IMR-90 (cell line): ENCODE measurements around the gene PARP16. TPM values are rescaled to one million over a fixed set of nuclear protein-coding genes. Genes with fewer than 3 reads are reported as not detected.

Experiments
- ATAC-seq: fragments of 200-7000 bp; cut with Tn5 transposase; 2 replicates; pipeline ENCODE4 v1.9.1; 2020; ENCODE audit warnings: low read depth, mild to moderate bottlenecking, moderate library complexity
- BruUV-seq: library from RNA; stranded (reverse); fragments of 400-500 nt; replicated peaks from 2 replicates; lab custom pipeline; 2021; lab: Mats Ljungman, UMichigan
- CTCF ChIA-PET: fragments of 300-600 bp; formaldehyde crosslinking; extraction: SDS; loops from one replicate; lab custom pipeline; 2021; ENCODE audit warnings: antibody characterized with exemption; lab: Yijun Ruan, JAX
- POLR2A ChIA-PET: fragments of 300-600 bp; sonication (Branson Sonifier 250); formaldehyde crosslinking; loops from one replicate; lab custom pipeline; 2022; ENCODE audit warnings: antibody characterized with exemption; ENCODE audit not compliant: unreplicated experiment; lab: Charles Lee
- DNase-seq: peaks from one replicate; pipeline ENCODE4 v3.0.0; 2013
- H2AFZ ChIP-seq: replicated peaks from 2 replicates; pipeline ENCODE3; 2013; ENCODE audit warnings: low read length, mild to moderate bottlenecking; ENCODE audit not compliant: poor library complexity
- H2AK5ac ChIP-seq: 2 replicates; pipeline ENCODE4 v1.6.1; 2013; ENCODE audit warnings: low read depth, low read length, inconsistent platforms
- H2AK9ac ChIP-seq: replicated peaks from 2 replicates; pipeline ENCODE3; 2013; ENCODE audit warnings: mild to moderate bottlenecking, low read depth, low read length, moderate library complexity; ENCODE audit not compliant: poor library complexity
- H2BK120ac ChIP-seq: 2 replicates; pipeline ENCODE4 v1.6.1; 2013; ENCODE audit warnings: low read depth, low read length, inconsistent platforms
- H2BK15ac ChIP-seq: 3 replicates; pipeline ENCODE4 v1.6.1; 2013; ENCODE audit warnings: low read depth, low read length, inconsistent platforms
- H2BK20ac ChIP-seq: 2 replicates; pipeline ENCODE4 v1.6.1; 2013; ENCODE audit warnings: low read depth, mild to moderate bottlenecking, inconsistent platforms, low read length, moderate library complexity
- H2BK5ac ChIP-seq: 2 replicates; pipeline ENCODE4 v1.6.1; 2013; ENCODE audit warnings: mild to moderate bottlenecking, low read depth, low read length, inconsistent platforms; ENCODE audit not compliant: poor library complexity, severe bottlenecking
- H3K14ac ChIP-seq: replicated peaks from 2 replicates; pipeline ENCODE4 v1.6.1; 2013; ENCODE audit warnings: low read depth, low read length, inconsistent platforms
- H3K18ac ChIP-seq: 2 replicates; pipeline ENCODE4 v1.6.1; 2013; ENCODE audit warnings: low read depth, low read length, control low read depth
- H3K23ac ChIP-seq: 2 replicates; pipeline ENCODE4 v1.6.1; 2013; ENCODE audit warnings: low read depth, low read length, inconsistent platforms
- H3K27ac ChIP-seq: 2 replicates; pipeline ENCODE4 v1.5.1; 2013; ENCODE audit warnings: mild to moderate bottlenecking, control low read depth, low read length; ENCODE audit not compliant: insufficient read depth
- H3K27me3 ChIP-seq: 2 replicates; pipeline ENCODE4 v1.6.1; 2013; ENCODE audit warnings: low read length; ENCODE audit not compliant: control insufficient read depth, insufficient read depth
- H3K36me3 ChIP-seq: 2 replicates; pipeline ENCODE4 v1.6.1; 2013; ENCODE audit warnings: low read length, mixed read lengths; ENCODE audit not compliant: control insufficient read depth, insufficient read depth
- H3K4ac ChIP-seq: 2 replicates; pipeline ENCODE4 v1.6.1; 2013; ENCODE audit warnings: low read depth, low read length, inconsistent platforms
- H3K4me1 ChIP-seq: 2 replicates; pipeline ENCODE4 v1.6.1; 2013; ENCODE audit warnings: low read length, mixed read lengths; ENCODE audit not compliant: control insufficient read depth, insufficient read depth
- H3K4me2 ChIP-seq: 2 replicates; pipeline ENCODE4 v1.6.1; 2013; ENCODE audit warnings: low read depth, mild to moderate bottlenecking, control low read depth, low read length, moderate library complexity
- H3K4me3 ChIP-seq: 2 replicates; pipeline ENCODE4 v1.5.1; 2013; ENCODE audit warnings: low read depth, mild to moderate bottlenecking, control low read depth, low read length, moderate library complexity; ENCODE audit not compliant: insufficient read depth
- H3K56ac ChIP-seq: 2 replicates; pipeline ENCODE4 v1.6.1; 2013; ENCODE audit warnings: low read length, inconsistent platforms; ENCODE audit not compliant: insufficient read depth; ENCODE audit errors: extremely low read depth
- H3K79me1 ChIP-seq, 2 experiments: 2 replicates each; pipeline ENCODE4 v1.6.1; 2013; ENCODE audit warnings: low read length in 2 of 2, inconsistent platforms in 1 of 2, low read depth in 1 of 2
- H3K9ac ChIP-seq: 2 replicates; pipeline ENCODE4 v1.6.1; 2013; ENCODE audit warnings: low read depth, low read length, control low read depth
- H3K9me1 ChIP-seq: 2 replicates; pipeline ENCODE4 v1.6.1; 2013; ENCODE audit warnings: low read length, inconsistent platforms; ENCODE audit not compliant: insufficient read depth
- H3K9me3 ChIP-seq: 2 replicates; pipeline ENCODE4 v1.6.1; 2013; ENCODE audit warnings: low read length; ENCODE audit not compliant: control insufficient read depth, insufficient read depth
- H4K20me1 ChIP-seq: 2 replicates; pipeline ENCODE4 v1.6.1; 2013; ENCODE audit warnings: low read length, inconsistent platforms; ENCODE audit not compliant: insufficient read depth
- H4K5ac ChIP-seq: 2 replicates; pipeline ENCODE4 v1.6.1; 2013; ENCODE audit warnings: mild to moderate bottlenecking, low read depth, low read length, control low read depth
- H4K8ac ChIP-seq, 2 experiments: 2 replicates each; pipeline ENCODE4 v1.6.1; 2013; ENCODE audit warnings: low read depth in 2 of 2, low read length in 2 of 2, control low read depth in 1 of 2, inconsistent platforms in 1 of 2
- H4K91ac ChIP-seq: 2 replicates; pipeline ENCODE4 v1.6.1; 2013; ENCODE audit warnings: low read depth, low read length, inconsistent platforms; ENCODE audit not compliant: insufficient read depth
- BHLHE40 ChIP-seq: fragments of 150-350 bp; IDR thresholded peaks from 2 replicates; pipeline ENCODE4 v1.6.1; 2016; ENCODE audit warnings: mild to moderate bottlenecking, low read depth, low read length
- CEBPB ChIP-seq: IDR thresholded peaks from 2 replicates; pipeline ENCODE4 v1.6.1; 2012; ENCODE audit warnings: low read depth, low read length, improper control_type of control experiment
- CHD1 ChIP-seq: IDR thresholded peaks from 2 replicates; pipeline ENCODE4 v1.6.1; 2012; ENCODE audit warnings: low read depth, low read length, improper control_type of control experiment
- ELK1 ChIP-seq: fragments of 150-350 bp; IDR thresholded peaks from 2 replicates; pipeline ENCODE4 v1.6.1; 2016; ENCODE audit warnings: low read depth, mild to moderate bottlenecking, low read length, moderate library complexity, borderline replicate concordance
- FOS ChIP-seq: fragments of 150-350 bp; IDR thresholded peaks from 2 replicates; pipeline ENCODE4 v1.6.1; 2016; ENCODE audit warnings: low read depth, low read length
- MAFK ChIP-seq: IDR thresholded peaks from 2 replicates; pipeline ENCODE4 v1.6.1; 2012; ENCODE audit warnings: low read depth, low read length, improper control_type of control experiment
- MAZ ChIP-seq: IDR thresholded peaks from 2 replicates; pipeline ENCODE4 v1.6.1; 2012; ENCODE audit warnings: low read depth, mild to moderate bottlenecking, low read length, improper control_type of control experiment, moderate library complexity, borderline replicate concordance
- MXI1 ChIP-seq: IDR thresholded peaks from 2 replicates; pipeline ENCODE4 v1.6.1; 2012; ENCODE audit warnings: low read depth, mild to moderate bottlenecking, low read length, moderate library complexity, borderline replicate concordance
- NFE2L2 ChIP-seq: fragments of 150-350 bp; IDR thresholded peaks from 2 replicates; pipeline ENCODE4 v1.6.1; 2016; ENCODE audit warnings: low read depth, mild to moderate bottlenecking, low read length
- POLR2A ChIP-seq: IDR thresholded peaks from 2 replicates; pipeline ENCODE4 v1.6.1; 2012; ENCODE audit warnings: mild to moderate bottlenecking, low read depth, low read length
- RAD21 ChIP-seq: IDR thresholded peaks from 2 replicates; pipeline ENCODE4 v1.6.1; 2012; ENCODE audit warnings: low read length, improper control_type of control experiment
- RCOR1 ChIP-seq: IDR thresholded peaks from 2 replicates; pipeline ENCODE4 v1.6.1; 2012; ENCODE audit warnings: mild to moderate bottlenecking, low read length, improper control_type of control experiment; ENCODE audit not compliant: insufficient replicate concordance
- RFX5 ChIP-seq: IDR thresholded peaks from 2 replicates; pipeline ENCODE4 v1.8.0; 2012; ENCODE audit warnings: low read depth, mild to moderate bottlenecking, low read length, moderate library complexity
- SMC3 ChIP-seq: fragments of 150-350 bp; IDR thresholded peaks from 2 replicates; pipeline ENCODE4 v1.6.1; 2016; ENCODE audit warnings: low read depth, mild to moderate bottlenecking, antibody characterized with exemption, low read length, moderate library complexity
- USF2 ChIP-seq: fragments of 150-350 bp; IDR thresholded peaks from 2 replicates; pipeline ENCODE4 v1.6.1; 2017; ENCODE audit warnings: mild to moderate bottlenecking, antibody characterized with exemption, low read length, low read depth
- WGBS, 2 experiments: methylation state at CpG; one replicate each; pipeline versions ENCODE4 v1.1.5 to v1.1.7; 2013; ENCODE audit warnings: missing lambda C conversion rate in 2 of 2; ENCODE audit not compliant: insufficient read length in 1 of 2; ENCODE audit errors: extremely low coverage in 2 of 2; 5-methylcytosine and 5-hydroxymethylcytosine counted together
- dilution Hi-C: fragments of 300-500 bp; cut with HindIII; formaldehyde crosslinking; loops from one replicate; pipeline ENCODE4 v1.14.3; 2018; ENCODE audit warnings: low sequenced_read_pairs; ENCODE audit not compliant: unreplicated experiment
- in situ Hi-C: fragments of 300-500 bp; cut with MboI; formaldehyde crosslinking; loops from 3 replicates; pipeline ENCODE4 v1.14.3; 2019; ENCODE audit warnings: low sequenced_read_pairs, inconsistent platforms, mixed read lengths
- intact Hi-C: fragments of 100-400 bp; cut with micrococcal nuclease; formaldehyde crosslinking; loops from 2 replicates; pipeline ENCODE4 v1.10.0; 2022
- polyA plus RNA-seq, 3 experiments: library from polyadenylated mRNA; depleted of rRNA; stranded (reverse); fragments of >200 nt; gene quantifications; 2 replicates each; pipeline ENCODE4 v1.2.3, GENCODE V29; 2012; ENCODE audit warnings: low replicate concordance in 1 of 3
- total RNA-seq: library from RNA; depleted of rRNA; stranded (reverse); fragments of >200 nt; gene quantifications from 2 replicates; pipeline ENCODE4 v1.2.3, GENCODE V29; 2012
- TF ChIP-seq, protein P1 (sequence below): conservative IDR thresholded peaks from 2 replicates; pipeline ENCODE4 v1.5.1; 2012; ENCODE audit warnings: mild to moderate bottlenecking, low read depth, low read length, improper control_type of control experiment

PARP16 gene
- total and polyA plus RNA-seq, 2 of the 4 experiments (the other 2 are of a cell fraction): 1.3 to 5.0 TPM

DNA sequence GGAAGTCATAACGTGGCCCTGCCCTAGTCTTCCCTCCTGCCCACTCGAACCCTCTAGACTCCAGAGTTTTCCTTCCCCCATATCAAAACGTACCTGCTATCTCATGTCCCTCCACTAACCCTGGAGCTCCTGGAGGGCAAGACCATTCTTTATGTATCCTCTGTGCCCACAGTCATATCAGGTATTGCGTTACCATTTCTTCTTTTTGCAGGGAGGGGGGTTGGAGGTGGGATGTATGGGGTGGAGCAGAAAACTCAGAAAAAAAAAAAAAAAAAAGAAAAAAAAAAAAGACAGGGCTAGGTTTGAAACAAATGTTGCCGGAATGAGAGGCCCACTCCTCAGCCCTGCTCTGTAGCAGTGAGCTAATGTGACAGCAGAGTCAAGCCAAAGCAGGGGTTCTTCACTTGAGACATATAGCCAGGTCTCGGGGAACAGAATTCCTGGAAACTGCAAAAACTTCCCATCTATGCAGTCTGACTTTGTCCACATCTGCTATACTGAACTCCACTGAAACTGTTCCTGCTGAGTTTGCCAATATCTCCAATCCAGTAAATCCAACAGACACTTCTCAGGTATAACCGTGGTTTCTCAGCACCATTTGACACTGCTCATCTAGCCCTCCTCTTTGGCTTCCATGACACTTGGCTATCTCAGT, 31.1 kb downstream of the PARP16 start:
- POLR2A ChIA-PET: no interaction called here
- no peaks in the 10 kb centered on the region for H3K9me3 ChIP-seq
- CTCF ChIA-PET: no interaction called here

More for the DNA sequence above, 31.1 kb downstream of the PARP16 start:
- H3K9ac ChIP-seq: no peak overlapping the region
- H3K23ac ChIP-seq: no peak overlapping the region
- H3K4me3 ChIP-seq: no peak overlapping the region
- H3K36me3 ChIP-seq: peaks cover 10% of the 10 kb centered on the region
- no peak for DNase-seq
- peaks cover 5% of the 10 kb centered on the region; the same call in 1 of the 2 replicates for H3K4me1 ChIP-seq
- H3K9me1 ChIP-seq: no peaks in the 10 kb centered on the region
- TF ChIP-seq ELK1 (no peak), MAFK (no peak), CHD1 (no peak), SMC3 (no peak), CEBPB (no peak), NFE2L2 (no peak), RFX5 (no peak), RAD21 (no peak), MAZ (no peak), MXI1 (no peak), USF2 (no peak), POLR2A (no peak), RCOR1 (no peak), FOS (no peak), BHLHE40 (no peak)
- TF ChIP-seq, protein P1, sequence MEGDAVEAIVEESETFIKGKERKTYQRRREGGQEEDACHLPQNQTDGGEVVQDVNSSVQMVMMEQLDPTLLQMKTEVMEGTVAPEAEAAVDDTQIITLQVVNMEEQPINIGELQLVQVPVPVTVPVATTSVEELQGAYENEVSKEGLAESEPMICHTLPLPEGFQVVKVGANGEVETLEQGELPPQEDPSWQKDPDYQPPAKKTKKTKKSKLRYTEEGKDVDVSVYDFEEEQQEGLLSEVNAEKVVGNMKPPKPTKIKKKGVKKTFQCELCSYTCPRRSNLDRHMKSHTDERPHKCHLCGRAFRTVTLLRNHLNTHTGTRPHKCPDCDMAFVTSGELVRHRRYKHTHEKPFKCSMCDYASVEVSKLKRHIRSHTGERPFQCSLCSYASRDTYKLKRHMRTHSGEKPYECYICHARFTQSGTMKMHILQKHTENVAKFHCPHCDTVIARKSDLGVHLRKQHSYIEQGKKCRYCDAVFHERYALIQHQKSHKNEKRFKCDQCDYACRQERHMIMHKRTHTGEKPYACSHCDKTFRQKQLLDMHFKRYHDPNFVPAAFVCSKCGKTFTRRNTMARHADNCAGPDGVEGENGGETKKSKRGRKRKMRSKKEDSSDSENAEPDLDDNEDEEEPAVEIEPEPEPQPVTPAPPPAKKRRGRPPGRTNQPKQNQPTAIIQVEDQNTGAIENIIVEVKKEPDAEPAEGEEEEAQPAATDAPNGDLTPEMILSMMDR: no peak
- H3K27me3 ChIP-seq: no peaks in the 10 kb centered on the region
- WGBS, 2 experiments: 100% methylated on average over 2 of the region's 7 CpGs; no CpG with 5 or more reads in 1 of the 2 experiments
- H2AK5ac ChIP-seq: no peak overlapping the region
- H3K18ac ChIP-seq: no peak overlapping the region
- H3K4ac ChIP-seq: no peak overlapping the region
- dilution Hi-C loops (no loop called here), intact Hi-C loops (no loop called here), in situ Hi-C loops (no loop called here)
- no peak for ATAC-seq
- BruUV-seq: no TSS peak
- H2BK120ac ChIP-seq: no peak overlapping the region
- H3K79me1 ChIP-seq: no peaks in the 10 kb centered on the region
- H4K5ac ChIP-seq: no peak overlapping the region
- no peak overlapping the region for H4K91ac ChIP-seq
- H4K20me1 ChIP-seq: no peaks in the 10 kb centered on the region
- no peak overlapping the region for H2AFZ ChIP-seq
- no peak overlapping the region for H3K27ac ChIP-seq
- H2BK20ac ChIP-seq: no peak overlapping the region
- H2BK15ac ChIP-seq: no peak overlapping the region
- no peak overlapping the region for H3K14ac ChIP-seq
- no peak overlapping the region for H2AK9ac ChIP-seq
- no peak overlapping the region for H3K56ac ChIP-seq
- no peak overlapping the region for H4K8ac ChIP-seq
- H3K4me2 ChIP-seq: no peak overlapping the region
- no peak overlapping the region for H2BK5ac ChIP-seq
